Activated CD4-positive, CD25-positive, alpha-beta regulatory T cell treated with anti-CD3 and anti-CD28 coated beads, Interleukin-2, amount 50 U/mL, for 16 hours (primary cell): Measurements from ENCODE around the gene TBL1Y.
"Not testable (repeated sequence)": the region's sequence is repeated elsewhere in the genome, so short reads cannot be mapped to it uniquely, and the experiment has no call there.

Source experiments
- DNase-seq: peaks from one replicate; pipeline ENCODE4 v3.0.0-alpha.2; 2020; ENCODE audit warnings: low read depth, low spot score

Gene TBL1Y

DNA sequence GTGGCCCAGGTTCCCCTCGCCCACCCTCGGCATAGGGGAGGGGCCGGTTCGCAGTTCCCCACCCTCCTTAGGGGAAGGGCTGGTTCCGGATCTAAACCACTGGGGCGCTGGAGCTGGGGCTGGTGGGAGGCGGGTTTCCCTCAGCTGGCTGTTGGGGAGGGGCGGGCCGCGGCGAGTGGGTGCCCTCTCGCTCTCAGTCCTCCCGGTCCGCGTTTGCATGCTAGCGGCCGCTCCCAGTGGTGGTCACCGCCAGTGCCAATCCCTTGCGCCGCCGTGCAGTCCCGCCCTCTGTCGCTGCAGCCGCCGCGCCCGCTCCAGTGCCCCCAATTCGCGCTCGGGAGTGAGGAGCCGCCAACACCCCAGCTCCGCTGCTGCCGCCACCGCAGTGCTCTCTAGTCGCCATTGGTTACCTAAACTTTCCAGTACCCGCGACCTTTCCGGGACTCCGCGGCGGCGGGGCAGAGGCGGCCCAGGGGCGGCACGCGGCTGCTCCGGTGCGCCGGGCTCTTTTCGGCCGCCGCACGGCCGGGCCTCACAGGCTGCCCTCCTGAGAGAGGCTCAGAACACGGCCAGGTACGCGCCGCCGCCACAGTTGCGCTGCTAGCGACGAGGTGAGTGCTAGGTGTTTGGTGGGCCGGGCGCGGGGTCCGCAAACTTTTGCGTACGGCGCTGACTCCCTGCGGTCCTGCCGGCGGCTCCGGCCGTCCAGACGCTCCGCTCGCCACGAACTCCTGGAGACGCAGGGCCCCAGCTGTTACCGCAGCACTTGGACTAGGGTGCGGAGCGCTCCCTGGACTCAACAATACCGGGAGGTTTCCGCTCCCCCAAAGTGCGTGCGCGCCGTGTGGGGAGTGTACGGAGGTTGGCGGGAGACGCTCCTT lies at the start of gene TBL1Y:
Gene TBL1Y, plus strand, starts transcription at position 326 of the 881 bp plus-strand sequence. CDS start 114,388 bp downstream, outside the sequence.
- no peak for DNase-seq

DNA sequence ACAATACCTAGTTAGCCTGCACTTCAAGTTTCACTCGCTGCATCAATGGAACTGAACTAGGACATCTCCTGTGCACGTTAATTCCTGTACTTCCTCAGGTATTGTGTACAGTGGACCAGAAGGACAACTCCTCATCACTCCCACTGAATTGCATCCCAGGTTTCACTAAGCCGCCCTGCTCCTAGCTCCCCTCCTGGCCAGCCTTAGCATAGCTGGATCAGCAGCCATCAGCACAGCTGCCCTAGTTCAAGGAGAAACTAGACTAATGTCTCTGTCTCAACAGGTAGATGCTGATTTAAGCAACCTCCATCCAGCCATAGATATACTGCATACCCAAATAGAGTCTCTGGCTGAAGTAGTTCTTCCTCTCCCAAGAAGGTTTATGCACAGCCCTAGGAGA lies 16.0 kb upstream of the TBL1Y start:
- no peak for DNase-seq

DNA sequence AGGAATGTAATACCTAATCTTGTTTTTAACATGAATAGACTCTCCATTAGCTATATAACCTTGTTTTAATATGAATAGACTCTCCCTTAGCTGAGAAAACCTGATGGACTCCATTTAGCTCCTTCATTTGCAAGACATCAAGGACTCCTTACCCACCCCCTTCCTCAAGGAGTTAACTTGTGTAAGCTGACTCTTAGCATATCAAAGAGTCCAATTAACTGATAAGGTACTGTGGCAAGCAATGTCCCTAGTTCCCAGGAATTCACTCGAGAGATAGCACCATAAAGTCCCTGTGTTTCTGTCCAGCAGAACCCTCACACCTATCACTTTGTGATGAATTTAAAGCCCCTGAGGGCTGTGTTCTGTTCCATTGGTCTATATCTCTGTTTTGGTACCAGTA lies 15.3 kb upstream of the TBL1Y start:
- no peak for DNase-seq

DNA sequence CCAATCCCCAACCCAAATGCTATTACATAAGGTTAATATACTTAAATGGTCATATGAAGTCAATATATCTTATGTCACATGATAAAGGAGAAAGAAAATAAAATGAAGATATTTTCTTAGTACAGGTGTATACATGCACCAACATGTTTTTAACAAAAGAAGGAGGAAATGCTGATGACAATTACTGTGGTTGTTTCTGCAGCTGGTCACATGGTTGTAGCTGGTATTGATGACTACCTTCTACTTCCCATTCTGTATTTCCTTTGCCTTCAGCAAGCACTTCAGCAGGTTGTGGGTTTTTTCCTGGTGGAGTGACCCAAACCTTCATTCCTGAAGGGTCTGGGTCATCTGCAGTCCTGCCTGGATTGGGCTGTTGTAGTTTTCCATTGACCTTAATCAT lies 8.4 kb upstream of the TBL1Y start:
- not testable (repeated sequence) for DNase-seq

DNA sequence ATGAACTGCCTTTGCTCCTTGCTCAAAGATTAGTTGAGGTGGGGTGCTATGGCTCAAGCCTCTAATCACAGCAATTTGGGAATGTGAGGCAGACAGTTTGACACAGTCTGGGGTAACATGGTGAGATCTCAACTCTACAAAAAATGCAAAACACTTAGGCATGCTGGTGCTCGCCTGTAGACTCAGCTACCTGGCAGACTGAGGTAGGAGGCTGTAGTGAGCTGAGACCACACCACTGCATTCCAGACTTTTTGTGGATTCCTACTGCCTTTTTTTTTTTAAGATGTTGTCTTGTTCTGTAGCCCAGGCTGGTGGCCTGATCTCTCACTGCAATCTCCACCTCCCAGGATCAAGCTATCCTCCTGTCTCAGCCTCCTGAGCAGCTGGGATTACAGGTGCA lies 2.9 kb upstream of the TBL1Y start:
- DNase-seq, result no peak

DNA sequence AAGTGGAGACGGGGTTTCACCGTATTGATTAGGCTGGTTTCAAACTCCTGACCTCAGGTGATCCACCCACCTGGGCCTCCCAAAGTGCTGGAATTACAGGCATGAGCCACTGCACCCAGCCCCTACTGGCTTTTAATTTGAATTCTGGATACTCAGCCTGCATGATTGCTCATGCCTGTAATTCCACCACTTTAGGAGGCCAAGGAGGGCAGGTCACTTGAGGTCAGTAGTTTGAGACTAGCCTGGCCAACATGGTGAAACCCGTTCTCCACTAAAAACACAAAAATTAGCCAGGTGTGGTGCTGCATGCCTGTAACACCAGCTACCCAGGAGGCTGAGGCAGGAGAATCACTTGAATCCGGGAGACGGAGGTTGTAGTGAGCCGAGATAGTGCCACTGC lies 2.5 kb upstream of the TBL1Y start:
- DNase-seq, result not testable (repeated sequence)

DNA sequence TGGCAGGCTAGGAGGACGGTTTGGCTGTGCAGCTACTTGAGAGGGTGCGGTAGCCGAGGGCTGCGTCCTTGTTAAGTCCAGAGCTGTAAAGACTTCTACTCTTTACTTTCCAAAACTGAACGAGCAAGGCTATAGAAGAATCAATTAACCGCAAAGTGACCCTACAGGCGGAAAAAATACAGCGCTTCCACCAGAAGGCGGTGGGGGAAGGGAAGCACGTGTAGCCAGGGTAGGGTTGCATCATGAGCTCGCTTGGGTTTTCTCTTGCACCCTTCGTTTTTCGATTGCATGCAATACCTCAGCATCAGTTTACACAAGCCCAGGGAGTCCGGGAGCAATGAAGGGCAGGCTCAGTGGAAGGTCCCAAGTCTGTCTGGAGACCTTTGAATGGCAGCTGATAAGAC lies 1.4 kb upstream of the TBL1Y start:
- DNase-seq, result no peak

DNA sequence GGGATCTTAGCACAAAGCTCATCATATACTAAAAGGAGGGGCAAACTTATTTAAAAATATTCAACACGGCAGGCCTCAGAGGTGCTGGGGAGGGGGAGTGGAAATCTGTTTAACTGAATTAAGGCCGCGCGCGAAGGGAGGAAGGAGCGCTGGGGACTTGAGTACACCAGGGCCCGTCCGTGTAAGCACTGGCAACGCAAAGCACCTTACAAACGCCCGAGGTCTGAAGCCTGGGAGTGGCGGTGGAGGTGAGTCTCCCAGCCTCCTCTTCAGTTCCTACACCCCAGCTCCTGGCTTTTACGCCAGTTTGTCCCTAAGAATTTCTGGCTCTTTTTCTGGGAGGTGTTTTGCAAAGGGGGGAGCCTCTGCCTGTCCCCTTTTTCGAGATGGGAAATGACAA lies 641 bp upstream of the TBL1Y start:
- DNase-seq, result no peak

DNA sequence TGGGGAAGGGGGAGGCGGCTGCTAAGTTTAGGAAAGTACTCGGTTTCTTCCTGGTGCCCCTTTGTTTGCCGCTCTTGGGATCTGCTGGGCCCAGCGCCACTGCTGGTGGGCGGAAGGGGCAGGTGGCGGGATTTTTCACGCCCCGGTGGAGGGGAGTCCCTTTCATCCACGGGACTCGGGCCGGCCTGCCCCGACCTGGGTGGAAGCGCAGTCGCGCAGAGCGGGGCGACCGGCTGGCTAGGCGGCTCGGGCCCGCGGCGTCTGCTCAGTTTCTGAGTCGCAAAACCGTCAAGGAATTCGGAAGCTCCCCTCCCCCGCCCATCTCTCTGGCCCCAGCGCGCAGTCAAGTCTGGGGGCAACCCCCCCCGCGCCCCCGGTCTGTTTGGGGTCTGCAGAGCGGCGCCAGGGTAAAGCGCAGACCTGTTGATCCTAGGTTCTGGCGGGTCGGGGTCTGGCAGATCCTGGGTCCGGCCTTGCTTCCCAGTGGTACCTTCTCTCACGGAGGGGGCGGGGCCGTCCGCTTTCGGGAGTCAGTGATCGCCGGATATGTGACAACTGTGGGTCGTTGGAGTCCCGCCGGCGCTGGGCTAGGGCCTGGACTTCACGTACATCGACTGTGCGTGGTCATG lies 870 bp downstream of the TBL1Y start, which contains the start of gene AMELY:
Gene AMELY, minus strand, starts transcription at position 500 of the 629 bp plus-strand sequence. CDS start 39,144 bp downstream, outside the sequence.
- no peak for DNase-seq

DNA sequence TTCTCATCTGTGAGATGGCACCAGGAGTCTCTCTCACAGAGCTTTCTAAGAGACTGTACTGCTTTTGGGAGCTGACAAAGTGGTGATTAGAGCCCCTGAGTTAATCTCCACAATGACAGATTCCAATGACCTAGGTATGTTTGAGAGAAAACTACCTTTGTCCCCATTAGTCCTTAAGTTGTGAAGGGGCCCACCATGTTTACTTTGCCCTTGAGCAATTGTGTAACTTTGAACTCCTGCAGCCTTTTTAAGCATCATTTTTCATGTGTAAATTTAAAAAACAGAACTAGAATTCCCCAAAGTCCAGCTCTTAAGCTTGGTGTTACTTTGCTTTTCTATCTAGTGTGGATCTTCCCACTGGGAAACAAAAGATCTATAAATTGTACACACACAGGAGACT lies 2.9 kb downstream of the TBL1Y start:
- no peak for DNase-seq

DNA sequence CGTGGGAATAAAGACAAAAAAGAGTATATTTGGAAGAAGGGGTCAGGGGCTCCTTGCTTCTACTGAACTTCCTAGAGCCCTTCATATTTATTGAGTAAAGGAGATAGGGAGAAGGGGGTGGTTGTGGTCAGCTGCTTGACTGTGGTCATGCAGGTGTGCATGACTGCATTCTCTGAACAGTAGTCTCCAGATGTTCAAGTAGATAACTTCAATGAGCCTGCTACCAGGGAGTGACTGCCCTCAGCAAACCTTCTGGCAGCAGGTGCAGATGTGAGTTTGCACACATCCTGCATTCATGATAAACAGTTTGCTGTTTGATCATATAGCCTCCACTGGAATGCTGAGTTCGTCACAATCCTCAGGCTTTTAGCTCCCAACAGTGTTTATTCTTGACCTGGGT lies 10.6 kb downstream of the TBL1Y start:
- no peak for DNase-seq

DNA sequence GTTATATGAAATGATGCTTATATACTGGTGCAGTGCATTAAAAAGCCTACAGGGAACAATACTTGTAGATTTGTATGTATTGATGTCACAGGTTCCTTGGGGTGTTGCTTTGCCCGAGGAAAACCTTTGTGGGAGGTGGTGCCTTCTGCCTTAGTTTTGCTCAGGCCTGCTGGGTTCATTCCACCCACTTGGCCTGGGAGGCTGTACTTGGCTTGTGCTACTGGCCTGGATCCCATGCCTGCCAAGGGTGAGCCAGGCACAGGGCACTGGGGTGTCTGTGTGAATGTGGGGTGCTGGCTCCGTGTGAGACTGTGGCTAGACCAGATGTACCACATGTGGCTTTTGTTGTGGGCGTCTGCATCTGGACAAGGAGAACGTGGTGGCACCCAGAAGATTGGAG lies 17.8 kb downstream of the TBL1Y start:
- no peak for DNase-seq

DNA sequence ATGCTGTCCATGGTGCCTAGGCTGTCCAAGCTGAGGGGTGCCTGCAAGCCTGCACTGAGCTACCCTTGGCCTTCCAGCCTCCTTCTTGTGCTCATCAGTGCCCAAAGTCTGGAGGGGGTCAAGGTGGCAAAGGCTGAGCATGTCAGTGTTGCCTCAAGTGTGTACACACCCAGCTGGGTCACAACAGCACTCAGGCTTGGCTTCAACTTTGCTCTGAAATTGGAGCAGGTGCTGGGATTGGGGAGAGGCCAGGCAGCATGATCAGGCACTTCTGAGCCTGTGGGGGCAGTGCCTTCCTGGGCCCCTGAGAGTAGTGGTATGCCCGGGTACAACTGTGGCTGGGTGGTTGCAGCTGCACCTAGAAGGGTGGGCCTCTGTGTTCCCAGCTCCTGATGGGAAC lies 18.7 kb downstream of the TBL1Y start:
- no peak for DNase-seq

DNA sequence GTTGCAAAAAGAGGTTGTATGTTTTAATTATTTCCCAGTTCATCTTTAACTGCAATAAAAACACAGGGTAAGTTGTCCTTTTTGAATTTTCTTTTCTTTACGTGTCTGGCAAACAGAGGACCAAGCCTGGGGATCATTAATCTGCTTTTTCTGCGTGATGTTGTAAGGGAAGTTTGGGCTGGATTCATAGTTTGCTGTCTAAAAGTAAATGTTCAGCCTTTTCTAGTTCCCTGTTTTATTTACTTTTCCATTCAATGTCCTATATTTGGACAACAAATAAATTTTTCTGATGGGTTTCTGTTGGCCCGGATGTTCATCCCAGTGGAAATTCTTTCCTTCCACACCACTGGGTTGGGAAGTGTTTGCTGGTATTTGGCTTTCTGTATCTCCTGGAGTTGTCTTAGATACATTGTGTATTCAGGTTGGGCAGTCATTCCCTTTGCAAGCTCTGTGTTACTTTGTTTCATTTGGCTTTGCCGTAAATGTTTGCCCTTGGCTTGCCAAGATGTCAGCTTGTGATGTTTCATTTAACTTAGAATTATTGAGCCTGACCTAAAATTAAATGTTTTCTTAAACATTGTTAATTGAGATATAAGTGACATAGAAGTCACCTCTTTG lies 21.4 kb downstream of the TBL1Y start:
- DNase-seq, result no peak

DNA sequence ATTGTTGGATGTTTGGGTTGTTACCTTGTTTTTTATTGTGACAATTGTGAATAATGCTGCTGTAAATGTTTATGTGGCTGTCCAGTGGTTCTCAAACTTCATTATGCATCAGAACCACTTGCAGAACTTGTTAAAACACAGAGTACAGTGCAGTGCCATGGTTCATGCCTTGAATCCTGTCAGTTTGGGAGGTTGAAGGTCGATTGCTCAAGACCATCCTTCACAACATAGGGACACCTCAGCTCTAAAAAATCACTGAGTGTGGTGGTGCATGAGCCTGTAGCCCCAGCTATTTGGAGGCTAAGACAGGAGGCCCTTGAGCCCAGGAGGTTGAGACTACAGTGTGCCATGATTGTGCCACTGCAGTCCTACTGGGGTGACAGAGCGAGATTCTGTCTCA lies 25.0 kb downstream of the TBL1Y start:
- no peak for DNase-seq

DNA sequence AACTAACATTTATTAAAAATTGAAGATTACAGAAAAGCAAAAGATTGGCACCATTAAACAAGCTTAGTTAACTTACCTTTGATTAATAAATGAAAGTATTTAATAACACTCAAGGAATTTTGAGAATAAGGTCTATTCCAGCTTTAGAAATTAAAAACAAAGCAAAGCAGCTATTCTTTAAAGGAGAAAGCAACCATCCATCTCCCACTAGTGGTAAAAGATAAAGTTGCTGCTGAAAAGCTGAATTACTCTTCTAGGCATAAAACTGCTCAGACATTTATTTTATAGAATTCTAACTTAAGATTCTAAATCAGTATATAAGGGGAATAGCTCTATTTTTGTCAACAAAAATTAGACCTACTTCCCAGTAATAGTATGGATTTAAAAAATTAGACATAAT lies 37.2 kb downstream of the TBL1Y start:
- no peak for DNase-seq

DNA sequence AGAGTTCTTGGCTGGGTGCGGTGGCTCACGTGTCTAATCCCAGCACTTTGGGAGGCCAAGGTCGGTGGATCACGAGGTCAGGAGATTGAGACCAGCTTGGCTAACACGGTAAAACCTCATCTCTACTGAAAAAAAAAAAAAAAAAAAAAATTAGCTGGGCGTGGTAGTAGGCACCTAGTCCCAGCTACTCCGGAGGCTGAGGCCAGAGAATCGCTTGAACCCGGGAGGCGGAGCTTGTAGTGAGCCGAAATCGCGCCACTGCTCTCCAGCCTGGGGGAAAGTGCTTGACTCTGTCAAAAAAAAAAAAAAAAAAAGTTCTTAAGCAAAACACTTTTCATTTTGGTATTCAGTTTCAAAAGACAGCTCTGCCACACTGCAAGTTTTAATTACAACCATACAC lies 37.9 kb downstream of the TBL1Y start:
- DNase-seq, result no peak

DNA sequence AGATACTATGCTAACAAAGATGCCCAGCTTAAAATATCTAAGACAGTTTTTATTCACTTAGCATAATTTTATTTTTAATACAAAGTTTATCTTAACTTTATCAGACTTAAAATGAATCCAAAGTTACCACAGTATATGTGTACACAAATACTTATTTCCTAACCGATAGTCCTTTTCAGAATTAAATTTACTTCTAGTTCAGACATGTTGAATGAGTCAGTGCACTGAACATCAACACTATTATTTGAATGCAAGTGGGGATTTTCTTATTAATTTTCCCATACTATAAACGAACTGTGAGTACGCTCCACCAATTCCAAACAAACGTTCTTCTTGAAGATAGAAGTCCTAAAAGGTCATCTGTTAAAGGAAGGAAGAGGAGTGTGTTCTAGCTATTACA lies 39.5 kb downstream of the TBL1Y start:
- DNase-seq, result no peak

DNA sequence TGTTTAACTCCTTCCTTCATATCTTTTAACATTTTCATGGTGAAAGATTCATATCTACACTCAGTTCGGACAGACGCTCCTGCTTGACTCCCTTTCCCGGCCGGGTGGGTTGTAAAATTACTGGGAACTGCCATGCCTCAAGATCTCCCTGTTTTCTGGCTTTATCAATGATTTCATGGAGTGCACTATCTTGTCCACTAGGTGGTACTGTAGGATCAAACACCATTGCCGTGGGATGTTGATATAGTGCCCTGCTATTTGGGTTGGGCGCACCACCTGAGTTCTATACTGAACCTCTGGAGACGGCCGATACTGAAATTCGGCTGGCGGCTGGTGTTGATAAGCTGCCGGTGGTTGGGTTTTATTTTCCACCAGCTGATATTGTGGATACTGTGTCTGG lies 54.2 kb downstream of the TBL1Y start:
- no peak for DNase-seq

DNA sequence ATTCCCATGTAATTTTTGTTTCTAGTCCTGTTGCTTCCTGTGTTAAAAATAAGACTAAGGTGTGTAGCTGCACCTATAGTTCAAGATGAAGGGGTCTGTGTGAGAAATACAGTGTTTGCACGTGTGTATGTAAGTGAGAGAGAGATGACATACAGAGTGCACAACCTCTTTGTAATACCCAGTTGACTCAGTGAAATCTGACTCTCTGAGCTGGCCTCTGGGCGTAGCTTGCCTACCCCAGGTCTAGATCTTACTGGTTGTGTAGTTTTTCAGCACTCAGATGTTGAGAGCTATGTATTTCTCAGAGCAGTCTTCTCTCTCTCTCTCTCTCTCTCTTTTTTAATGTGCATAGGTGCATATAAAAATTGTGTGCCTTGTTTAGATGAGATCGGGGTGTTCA lies 56.0 kb downstream of the TBL1Y start:
- DNase-seq, result no peak

DNA sequence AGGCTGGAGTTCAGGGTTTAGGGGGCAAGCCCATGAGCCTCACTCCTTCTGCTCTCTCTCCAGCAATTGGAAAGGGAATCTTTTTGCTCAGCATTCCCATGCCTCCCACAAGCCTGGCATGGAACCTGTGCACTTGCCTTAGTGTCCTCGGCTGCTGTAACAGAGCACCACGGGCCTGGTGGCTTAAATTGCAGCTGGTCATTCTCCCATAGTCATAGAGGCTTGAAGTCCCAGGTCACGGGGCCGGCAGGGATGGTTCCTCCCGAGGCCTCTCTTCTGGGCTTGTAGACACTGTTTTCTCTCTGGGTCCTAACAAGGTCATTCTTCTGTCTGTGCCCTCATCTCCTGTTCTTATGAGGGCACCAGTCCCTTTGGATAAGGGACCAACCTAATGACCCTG lies 57.2 kb downstream of the TBL1Y start:
- no peak for DNase-seq

DNA sequence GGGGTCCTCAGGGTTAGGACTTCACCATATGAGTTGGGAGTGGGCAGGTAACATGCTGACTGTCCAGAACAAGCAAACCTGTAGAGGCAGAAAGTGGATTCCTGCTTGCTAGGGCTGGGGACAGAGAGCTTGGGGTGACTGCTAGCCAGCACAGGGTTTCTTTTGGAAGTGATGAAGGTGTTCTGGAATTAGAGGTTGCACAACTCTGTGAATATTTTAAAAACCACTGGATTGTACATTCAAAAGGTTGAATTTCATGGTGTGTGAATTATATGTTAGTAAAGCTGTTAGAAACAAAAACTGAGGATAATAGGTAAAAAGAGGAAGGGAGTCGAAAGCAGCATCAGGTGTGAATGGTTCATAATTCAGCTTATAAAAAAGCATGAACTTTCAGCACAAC lies 57.7 kb downstream of the TBL1Y start:
- DNase-seq, result no peak
